BE2C (cell line): Measurements from ENCODE around the gene PPFIBP1.
"Not testable (repeated sequence)": the region's sequence is repeated elsewhere in the genome, so short reads cannot be mapped to it uniquely, and the experiment has no call there.

Experiments used
- DNase-seq: peaks from one replicate; pipeline ENCODE4 v3.0.0-alpha.2; 2020
- H3K27me3 ChIP-seq: fragments of 250-450 bp; sonication (Bioruptor Pico); 2 replicates; pipeline ENCODE4 v1.5.1; 2020; ENCODE audit warnings: mild to moderate bottlenecking
- H3K36me3 ChIP-seq: fragments of 250-450 bp; sonication (Bioruptor Pico); 2 replicates; pipeline ENCODE4 v1.5.1; 2020; ENCODE audit warnings: mild to moderate bottlenecking
- H3K4me1 ChIP-seq: fragments of 250-450 bp; sonication (Bioruptor Pico); 2 replicates; pipeline ENCODE4 v1.5.1; 2020
- H3K4me3 ChIP-seq: 2 replicates; pipeline ENCODE4 v1.5.1; 2011; ENCODE audit warnings: low read depth, low read length
- H3K9me3 ChIP-seq: fragments of 250-450 bp; sonication (Bioruptor Pico); 2 replicates; pipeline ENCODE4 v1.5.1; 2020
- CTCF ChIP-seq: IDR thresholded peaks from 2 replicates; pipeline ENCODE4 v1.5.1; 2012; ENCODE audit warnings: mild to moderate bottlenecking, low read depth, low read length

PPFIBP1 gene

GRCh38 chr12:27583057-27583797 lies 59.2 kb downstream of the PPFIBP1 start:
- no peak for TF ChIP-seq CTCF
- no peaks in the 10 kb centered on the region for H3K36me3 ChIP-seq
- no peak overlapping the region for H3K4me3 ChIP-seq
- no peaks in the 10 kb centered on the region for H3K9me3 ChIP-seq
- peaks cover 11% of the 10 kb centered on the region; the same call in 1 of the 2 replicates for H3K4me1 ChIP-seq
- H3K27me3 ChIP-seq = no peaks in the 10 kb centered on the region
- no peak for DNase-seq

- H3K4me3 ChIP-seq = no peak overlapping the region
- no peaks in the 10 kb centered on the region for H3K9me3 ChIP-seq
- no peaks in the 10 kb centered on the region for H3K27me3 ChIP-seq
- no peaks in the 10 kb centered on the region for H3K36me3 ChIP-seq
- no peak for DNase-seq
- H3K4me1 ChIP-seq = peaks cover 11% of the 10 kb centered on the region; the same call in 1 of the 2 replicates
- no peak for TF ChIP-seq CTCF
Observed at GRCh38 chr12:27583981-27584380, 60.0 kb downstream of the PPFIBP1 start.

DNA sequence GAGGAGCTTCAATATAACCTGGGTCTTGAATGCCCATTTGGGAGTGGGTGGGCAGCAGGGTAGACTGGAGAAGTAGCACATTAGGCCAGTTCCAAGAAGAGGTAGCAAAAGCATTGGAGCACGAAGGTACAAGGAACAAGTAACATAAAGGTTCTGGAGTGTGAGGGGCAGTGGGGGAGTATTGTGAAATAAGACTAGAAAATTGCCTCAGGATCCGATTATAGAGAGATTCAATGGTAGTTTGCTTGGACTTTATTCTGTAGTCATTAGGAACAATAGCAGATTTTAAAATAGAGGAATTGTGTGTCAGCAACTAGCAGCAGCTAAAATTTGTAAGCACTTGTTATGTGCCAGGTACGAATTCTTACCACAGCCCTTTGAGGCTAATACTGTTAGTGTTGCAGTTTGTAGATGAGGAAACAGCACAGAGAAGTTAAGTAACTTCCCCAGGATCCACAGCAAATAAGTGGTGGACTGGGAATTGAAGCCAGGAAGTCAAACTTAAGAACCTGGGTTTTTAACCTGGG lies 61.8 kb downstream of the PPFIBP1 start:
- no peak for DNase-seq
- Histone ChIP-seq H3K4me3 (no peak overlapping the region), H3K36me3 (no peaks in the 10 kb centered on the region), H3K27me3 (no peaks in the 10 kb centered on the region), H3K9me3 (no peaks in the 10 kb centered on the region), H3K4me1 (peaks cover 11% of the 10 kb centered on the region; the same call in 1 of the 2 replicates)
- TF ChIP-seq CTCF = no peak

DNA sequence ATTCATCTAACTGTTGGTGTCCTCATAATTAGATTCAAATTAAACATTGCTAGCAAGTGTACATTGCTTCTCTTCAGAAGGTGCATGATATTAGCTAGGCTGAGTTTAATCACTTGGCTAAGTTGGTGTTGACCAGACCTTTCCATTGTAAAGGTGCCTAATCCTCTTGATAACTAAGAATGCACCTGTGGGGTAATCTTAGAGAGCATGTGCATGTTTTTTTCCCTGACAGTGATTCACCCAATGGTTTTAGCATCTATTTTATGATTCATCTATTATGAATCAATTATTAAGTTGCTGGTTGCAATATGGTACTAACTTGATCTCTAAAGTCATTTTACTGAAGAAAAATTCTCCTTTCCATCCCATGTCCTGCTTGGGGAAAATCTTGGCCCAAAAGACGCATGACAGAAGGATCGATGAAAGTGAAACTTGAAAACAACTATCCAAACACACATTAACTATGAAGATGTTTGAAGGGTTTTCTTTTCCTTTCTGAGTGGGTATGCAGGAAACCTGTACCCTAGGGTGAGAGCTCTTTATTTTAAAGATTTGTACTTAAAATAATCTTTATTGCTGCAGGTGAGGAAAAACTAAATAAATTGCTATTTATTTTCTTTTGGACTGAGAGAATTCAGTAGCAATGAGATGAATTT lies 64.2 kb downstream of the PPFIBP1 start:
- DNase-seq, H3K27me3 ChIP-seq, H3K9me3 ChIP-seq, H3K4me3 ChIP-seq, H3K36me3 ChIP-seq: not testable (repeated sequence)
- H3K4me1 ChIP-seq = peaks cover 11% of the 10 kb centered on the region; the same call in 1 of the 2 replicates

GRCh38 chr12:27588776-27589175 lies 64.8 kb downstream of the PPFIBP1 start:
- no peak overlapping the region for H3K4me3 ChIP-seq

GRCh38 chr12:27589419-27589818 lies 65.4 kb downstream of the PPFIBP1 start:
- no peak for DNase-seq
- Histone ChIP-seq H3K4me3 (no peak overlapping the region), H3K4me1 (peaks cover 11% of the 10 kb centered on the region; the same call in 1 of the 2 replicates), H3K36me3 (no peaks in the 10 kb centered on the region), H3K9me3 (no peaks in the 10 kb centered on the region), H3K27me3 (no peaks in the 10 kb centered on the region)
- TF ChIP-seq CTCF = no peak

More at GRCh38 chr12:27588776-27589175, 64.8 kb downstream of the PPFIBP1 start:
- TF ChIP-seq CTCF = no peak
- Histone ChIP-seq H3K36me3 (no peaks in the 10 kb centered on the region), H3K9me3 (no peaks in the 10 kb centered on the region), H3K27me3 (no peaks in the 10 kb centered on the region), H3K4me1 (peaks cover 11% of the 10 kb centered on the region; the same call in 1 of the 2 replicates)
- no peak for DNase-seq

DNA sequence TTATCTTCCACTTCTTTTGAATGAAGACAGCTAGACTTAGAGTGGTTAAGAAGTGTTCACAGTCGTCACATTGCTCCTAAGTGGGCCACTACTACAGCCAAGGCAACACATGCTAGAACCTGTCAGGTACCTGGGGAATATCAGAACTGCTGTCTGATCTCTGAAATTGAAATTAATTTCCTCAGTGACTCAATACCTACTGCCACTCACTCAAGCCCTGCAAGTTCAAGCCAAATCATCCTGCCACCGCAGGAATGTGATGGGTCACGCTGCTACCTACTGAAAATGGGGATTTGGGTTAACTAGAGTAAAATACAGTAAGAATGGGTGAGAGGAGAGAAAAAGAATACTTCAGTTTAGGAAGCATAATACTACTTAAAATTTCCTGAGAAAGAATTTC lies 67.7 kb downstream of the PPFIBP1 start:
- not testable (repeated sequence) for H3K9me3 ChIP-seq, H3K27me3 ChIP-seq, DNase-seq, H3K4me3 ChIP-seq, H3K4me1 ChIP-seq, H3K36me3 ChIP-seq
